Epithelial cell of esophagus (primary cell): ENCODE measurements around the gene HAAO.
A peak's percentile ranks its signal among the peaks of the same experiment; 100 is the strongest.

ENCODE experiments used
- DNase-seq: peaks from one replicate; pipeline ENCODE4 v3.0.0; 2010; ENCODE audit warnings: low read depth
- H3K4me3 ChIP-seq: 2 replicates; pipeline ENCODE4 v1.5.1; 2011; ENCODE audit warnings: mild to moderate bottlenecking, low read length, control low read depth
- TF ChIP-seq, protein P1 (sequence below): IDR thresholded peaks from 2 replicates; pipeline ENCODE4 v1.5.1; 2011; ENCODE audit warnings: low read depth, mild to moderate bottlenecking, low read length, control low read depth, inconsistent platforms; ENCODE audit not compliant: insufficient read depth; ENCODE audit errors: missing control alignments

Gene HAAO

DNA sequence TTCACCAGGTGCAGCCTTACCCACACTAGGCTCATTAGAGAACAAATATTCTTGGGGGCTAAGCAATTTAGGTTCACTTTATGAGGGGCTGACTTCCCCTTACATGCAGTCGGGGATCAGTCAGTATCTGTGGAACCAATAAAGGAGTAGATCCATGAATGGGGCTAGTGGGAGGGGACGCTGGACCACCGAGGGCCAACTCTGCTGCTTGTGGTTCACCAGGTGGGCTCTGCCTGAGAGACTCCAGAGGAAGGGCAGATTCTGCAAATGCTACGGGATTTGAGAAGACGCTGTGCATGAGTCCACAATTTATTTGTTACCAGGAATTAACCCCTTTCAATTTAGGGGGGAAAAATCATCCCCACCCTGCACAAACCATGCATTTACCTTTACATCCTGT is 15.9 kb upstream of the HAAO start:
- H3K4me3 ChIP-seq: no peak overlapping the region
- DNase-seq: no peak
- TF ChIP-seq, protein P1, sequence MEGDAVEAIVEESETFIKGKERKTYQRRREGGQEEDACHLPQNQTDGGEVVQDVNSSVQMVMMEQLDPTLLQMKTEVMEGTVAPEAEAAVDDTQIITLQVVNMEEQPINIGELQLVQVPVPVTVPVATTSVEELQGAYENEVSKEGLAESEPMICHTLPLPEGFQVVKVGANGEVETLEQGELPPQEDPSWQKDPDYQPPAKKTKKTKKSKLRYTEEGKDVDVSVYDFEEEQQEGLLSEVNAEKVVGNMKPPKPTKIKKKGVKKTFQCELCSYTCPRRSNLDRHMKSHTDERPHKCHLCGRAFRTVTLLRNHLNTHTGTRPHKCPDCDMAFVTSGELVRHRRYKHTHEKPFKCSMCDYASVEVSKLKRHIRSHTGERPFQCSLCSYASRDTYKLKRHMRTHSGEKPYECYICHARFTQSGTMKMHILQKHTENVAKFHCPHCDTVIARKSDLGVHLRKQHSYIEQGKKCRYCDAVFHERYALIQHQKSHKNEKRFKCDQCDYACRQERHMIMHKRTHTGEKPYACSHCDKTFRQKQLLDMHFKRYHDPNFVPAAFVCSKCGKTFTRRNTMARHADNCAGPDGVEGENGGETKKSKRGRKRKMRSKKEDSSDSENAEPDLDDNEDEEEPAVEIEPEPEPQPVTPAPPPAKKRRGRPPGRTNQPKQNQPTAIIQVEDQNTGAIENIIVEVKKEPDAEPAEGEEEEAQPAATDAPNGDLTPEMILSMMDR: no peak

DNA sequence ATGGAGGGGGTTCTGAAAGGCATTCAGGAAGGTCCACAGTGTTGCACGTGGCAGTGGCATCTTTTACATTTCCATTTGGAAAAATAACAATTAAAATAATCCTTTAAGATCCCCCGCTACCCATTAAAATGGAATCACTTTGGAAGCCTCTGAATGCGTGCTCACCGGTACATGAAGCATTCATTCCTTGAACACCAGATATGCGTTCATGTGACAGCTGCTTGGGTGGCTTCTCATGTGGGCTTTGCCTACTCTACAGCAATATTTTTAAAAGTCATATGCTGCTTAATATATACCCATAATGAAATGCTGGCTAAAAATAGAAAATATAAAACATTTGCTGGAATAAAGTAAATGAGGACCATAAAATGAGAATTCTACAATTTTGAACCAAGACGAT is 14.4 kb upstream of the HAAO start:
- no peak overlapping the region for H3K4me3 ChIP-seq
- no peak for DNase-seq
- TF ChIP-seq, protein P1: no peak

DNA sequence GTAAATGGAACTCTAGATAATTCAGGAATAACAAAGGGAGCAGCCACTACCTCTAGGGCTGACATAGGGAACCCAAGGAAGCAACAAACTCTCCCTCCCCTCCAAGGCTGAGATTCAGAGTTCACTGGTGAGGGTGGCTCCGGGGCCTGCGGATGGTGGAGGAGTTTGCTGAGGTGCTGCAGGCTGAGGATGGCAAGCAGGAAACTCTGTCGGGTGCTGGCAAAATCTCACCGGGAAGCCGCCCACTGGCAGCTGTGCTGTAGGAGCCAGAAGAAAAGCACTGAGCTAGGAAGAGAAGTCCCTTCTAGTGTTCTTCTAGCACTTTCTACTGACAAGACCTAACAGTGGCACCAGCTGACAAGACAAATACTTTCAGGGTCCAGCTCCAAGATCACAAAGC is 12.5 kb upstream of the HAAO start:
- no peak for DNase-seq
- TF ChIP-seq, protein P1: no peak

DNA sequence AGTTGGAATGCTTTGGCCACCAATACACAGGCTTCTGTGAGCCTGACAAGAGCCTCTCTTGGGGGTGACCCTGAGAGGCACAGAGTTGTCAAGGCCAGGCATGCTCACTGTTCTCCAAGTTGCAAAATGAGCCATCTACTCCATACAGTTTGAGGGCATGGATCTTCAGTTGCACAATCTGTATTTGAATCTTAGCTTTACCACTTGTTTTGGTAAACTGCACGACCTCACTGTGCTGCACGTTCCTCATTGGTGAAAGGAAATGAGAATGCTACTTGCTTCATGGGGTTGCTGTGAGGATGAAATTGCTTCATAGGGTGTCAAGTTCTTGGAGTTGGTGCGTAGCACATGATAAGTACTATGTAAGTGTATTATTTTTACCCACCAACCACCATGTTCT is 12.0 kb upstream of the HAAO start:
- H3K4me3 ChIP-seq: no peak overlapping the region
- peak; percentile 53 for DNase-seq
- TF ChIP-seq, protein P1: no peak

More for the DNA sequence above, 12.5 kb upstream of the HAAO start:
- H3K4me3 ChIP-seq: no peak overlapping the region

DNA sequence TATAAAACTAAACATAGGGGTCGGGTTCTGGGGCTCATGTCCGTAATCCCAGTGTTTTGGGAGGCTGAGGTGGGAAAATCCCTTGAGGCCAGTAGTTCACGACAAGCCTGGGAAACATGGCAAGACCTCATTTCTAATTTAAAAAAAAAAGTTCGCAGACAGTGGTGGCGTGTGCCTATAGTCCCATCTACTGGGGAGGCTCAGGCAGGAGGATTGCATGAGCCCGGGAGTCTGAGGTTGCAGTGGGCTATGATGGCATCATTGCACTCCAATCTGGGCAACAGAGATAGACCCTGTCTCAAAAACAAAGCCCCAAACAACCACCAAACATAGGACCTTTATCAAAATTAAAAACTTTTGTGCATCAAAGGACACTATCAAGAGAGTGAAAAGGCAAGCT is 9.8 kb upstream of the HAAO start:
- no peak overlapping the region for H3K4me3 ChIP-seq
- no peak for DNase-seq
- TF ChIP-seq, protein P1: no peak

DNA sequence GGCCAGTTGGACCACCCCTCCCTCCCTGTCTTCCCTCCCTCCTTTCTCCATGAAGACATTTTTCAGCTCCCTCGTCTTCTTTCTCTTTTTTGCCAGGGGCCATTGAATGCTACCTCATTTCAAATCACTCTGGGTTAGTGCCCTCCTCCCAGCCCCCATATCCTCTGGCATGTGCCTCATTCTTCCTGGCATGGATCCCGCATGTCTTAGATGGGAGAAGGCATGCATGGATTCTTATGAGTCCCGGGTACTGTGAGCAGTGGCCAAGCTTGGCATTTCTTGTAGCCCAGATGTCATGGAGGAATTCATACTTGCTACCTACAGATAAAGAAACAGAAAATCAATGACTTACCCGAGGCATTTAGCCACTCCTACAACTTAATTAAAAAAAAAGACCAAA is 9.0 kb upstream of the HAAO start:
- H3K4me3 ChIP-seq: no peak overlapping the region
- peak; percentile 18 for DNase-seq
- TF ChIP-seq, protein P1: no peak

DNA sequence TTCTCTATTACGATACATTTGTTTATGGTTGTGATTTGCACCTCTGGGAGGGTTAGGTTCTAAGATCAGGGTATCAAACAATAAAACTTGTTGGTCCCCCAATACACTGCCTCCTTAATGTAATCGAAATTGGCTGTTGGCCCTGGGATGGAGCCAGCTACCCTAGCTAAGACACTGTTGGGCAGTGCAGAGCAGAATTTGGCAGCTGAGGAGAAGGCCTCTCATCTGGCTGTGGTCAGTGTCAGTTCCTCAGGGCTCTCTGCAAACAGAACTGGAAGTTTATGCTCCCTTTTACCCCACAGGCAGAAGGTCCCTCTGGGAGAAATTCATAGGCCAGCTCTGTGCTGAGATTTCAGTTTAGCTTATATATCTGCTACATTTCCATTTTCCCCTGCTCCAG is 8.6 kb upstream of the HAAO start:
- TF ChIP-seq, protein P1: no peak
- DNase-seq: no peak
- H3K4me3 ChIP-seq: no peak overlapping the region
